Measurements from ENCODE around the gene GAK.
"Not testable (repeated sequence)": the region's sequence is repeated elsewhere in the genome, so short reads cannot be mapped to it uniquely, and the experiment has no call there.

The GAK gene

DNA sequence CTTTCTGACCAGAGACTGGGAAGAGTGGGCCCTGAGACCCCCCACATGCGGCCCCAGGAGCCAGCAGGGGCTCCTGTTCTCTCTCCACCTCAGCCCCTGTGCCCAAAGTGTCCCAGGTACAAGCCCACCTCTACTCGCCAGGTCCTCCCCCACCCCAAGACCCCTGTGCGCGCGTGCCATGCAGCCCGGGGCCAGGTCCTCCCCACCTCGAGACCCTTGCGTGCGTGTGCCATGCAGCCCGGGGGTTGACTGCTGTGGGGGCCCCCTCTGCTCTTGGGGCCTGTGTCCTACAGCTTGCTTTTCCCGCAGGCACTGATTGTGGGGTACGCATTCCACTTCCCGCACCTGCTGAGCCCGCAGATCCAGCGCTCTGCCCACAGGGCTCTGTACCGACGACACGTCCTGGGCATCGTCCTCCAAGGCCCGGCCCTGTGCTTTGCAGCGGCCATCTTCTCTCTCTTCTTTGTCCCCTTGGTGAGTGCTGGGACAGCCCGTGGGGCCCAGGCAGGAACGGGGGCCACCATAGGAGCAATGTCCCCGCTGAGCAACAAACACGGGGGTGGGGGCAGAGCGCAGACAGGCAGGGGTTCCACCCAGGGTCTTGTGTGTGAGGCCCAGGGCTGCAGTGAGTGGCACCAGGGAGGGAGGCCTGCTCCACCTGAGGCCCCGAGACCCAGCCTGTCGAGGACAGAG lies 20.9 kb upstream of the GAK start:
- no peak for DNase-seq (ENCODE audit: low read depth)

GRCh38 chr4:951594-952468 lies 19.7 kb upstream of the GAK start:
- no peak for DNase-seq (ENCODE audit: low read depth)

- no peak for DNase-seq (ENCODE audit: low read depth)
These were observed 19.1 kb upstream of the GAK start for GRCh38 chr4:951186-951585.

GRCh38 chr4:950136-951020 lies 18.3 kb upstream of the GAK start:
- DNase-seq (ENCODE audit: low read depth), result no peak

GRCh38 chr4:949656-950055 lies 17.5 kb upstream of the GAK start:
- DNase-seq (ENCODE audit: low read depth), result no peak

DNA sequence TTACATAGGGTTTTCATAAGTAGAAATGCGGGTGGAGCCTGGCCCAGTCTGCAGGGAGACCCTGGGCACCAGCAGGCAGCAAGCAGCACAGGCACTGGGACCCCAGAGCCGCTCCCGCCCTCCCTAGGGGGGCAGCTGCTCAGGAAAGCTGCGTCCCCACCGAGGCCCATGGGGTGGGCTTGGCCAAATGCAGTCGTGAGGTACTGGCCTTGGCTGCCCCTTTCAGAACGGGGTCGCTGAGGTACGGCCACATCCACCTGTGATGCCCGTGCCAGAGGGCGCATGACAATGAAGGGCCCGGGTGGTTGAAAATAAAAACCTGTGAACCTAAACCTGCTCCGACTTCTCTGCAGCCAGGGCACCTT lies 16.8 kb upstream of the GAK start:
- no peak for DNase-seq (ENCODE audit: low read depth)

GRCh38 chr4:948101-948935 lies 16.2 kb upstream of the GAK start:
- DNase-seq (ENCODE audit: low read depth), result no peak

DNA sequence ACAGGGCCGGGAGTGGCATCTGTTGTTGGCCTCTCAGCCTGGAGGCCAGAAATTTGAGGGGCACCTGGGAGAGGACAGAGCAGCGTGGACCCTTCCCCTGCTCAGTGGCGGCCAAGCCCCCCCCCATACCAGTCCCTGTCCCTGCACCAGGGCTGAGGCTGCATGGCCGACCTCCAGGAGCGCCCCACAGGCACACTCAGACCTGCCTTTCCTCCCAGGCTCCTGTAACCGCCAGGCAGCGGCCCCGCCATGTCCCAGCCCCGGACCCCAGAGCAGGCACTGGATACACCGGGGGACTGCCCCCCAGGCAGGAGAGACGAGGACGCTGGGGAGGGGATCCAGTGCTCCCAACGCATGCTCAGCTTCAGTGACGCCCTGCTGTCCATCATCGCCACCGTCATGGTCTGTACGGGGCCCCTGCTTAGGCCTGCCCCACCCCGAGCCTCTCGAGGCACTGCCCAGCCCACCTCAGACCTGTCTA lies 15.4 kb upstream of the GAK start:
- DNase-seq (ENCODE audit: low read depth), result no peak

- no peak for DNase-seq (ENCODE audit: low read depth)
These were observed 14.7 kb upstream of the GAK start for GRCh38 chr4:946517-947471.

DNA sequence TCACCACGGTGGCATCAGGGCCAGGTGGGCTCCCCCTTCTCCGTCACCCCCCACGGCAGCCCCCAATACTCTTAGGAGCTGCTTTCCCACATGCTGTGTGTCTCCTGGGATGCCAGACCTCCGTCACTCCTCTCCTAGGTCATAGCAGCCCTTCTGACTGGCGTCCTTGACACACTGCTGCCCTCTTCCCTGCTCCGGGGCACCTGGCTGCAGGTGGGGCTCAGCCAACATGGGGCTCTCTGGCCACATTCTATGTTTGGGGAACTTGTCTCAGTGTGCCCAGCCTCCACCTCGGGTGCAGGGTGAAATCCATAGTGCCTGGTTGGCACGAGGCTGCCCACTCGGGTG lies 14.0 kb upstream of the GAK start:
- no peak for DNase-seq (ENCODE audit: low read depth)

- DNase-seq (ENCODE audit: low read depth), result no peak
These were observed 13.4 kb upstream of the GAK start for GRCh38 chr4:945274-946102.

DNA sequence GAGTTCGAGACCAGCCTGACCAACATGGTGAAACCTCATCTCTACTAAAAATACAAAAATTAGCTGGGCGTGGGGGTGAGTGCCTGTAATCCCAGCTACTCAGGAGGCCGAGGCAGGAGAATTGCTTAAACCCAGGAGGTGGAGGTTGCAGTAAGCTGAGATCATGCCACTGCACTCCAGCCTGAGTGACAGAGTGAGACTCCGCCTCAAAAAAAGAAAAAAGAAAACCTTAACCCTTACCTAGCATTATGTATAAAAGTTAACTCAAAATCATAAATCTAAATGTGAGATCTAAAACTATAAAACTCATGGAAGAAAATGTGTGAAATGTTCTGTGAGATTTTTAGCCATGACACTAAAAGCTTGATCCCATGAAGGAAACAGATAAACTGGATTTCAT lies 7.4 kb upstream of the GAK start:
- not testable (repeated sequence) for DNase-seq (ENCODE audit: low read depth)

GRCh38 chr4:932713-933070 lies 576 bp upstream of the GAK start:
- no peak for DNase-seq (ENCODE audit: low read depth)

DNA sequence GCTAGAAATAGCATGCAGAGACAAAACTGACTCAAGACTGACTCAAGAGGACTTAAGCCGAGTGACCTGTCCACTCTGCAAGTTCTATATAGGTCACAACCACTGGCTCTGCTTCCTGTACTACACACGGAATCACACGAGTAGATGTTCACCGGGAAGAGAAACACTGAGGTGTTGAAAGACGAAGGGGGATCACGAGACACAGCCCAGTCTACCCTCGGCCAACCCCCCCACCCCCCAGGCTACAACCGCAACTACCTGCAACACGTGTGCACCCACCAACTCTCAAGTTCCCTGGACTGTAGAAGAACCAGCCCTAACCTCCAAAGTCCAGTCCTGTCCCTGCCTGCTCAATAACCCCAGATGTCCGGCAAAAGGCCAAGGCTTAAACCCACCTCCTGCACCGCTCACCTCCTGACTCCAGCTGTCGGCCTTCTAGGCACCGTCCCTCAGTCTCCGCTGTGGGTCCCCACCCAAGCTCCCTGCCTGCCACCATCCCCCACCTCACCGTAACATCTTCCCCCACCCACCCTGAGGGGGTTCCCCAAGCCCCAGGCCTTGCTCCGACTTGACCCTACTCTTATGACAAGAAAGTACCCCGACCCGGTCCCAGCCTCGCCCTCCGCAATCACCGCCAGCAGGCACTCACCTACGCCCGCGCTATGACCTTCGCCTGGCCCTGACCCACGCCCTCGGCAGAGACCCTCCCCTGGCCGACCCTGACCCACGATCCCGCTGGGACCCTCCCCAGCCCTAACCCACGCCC lies 739 bp downstream of the GAK start:
- DNase-seq (ENCODE audit: low read depth), result no peak

DNA sequence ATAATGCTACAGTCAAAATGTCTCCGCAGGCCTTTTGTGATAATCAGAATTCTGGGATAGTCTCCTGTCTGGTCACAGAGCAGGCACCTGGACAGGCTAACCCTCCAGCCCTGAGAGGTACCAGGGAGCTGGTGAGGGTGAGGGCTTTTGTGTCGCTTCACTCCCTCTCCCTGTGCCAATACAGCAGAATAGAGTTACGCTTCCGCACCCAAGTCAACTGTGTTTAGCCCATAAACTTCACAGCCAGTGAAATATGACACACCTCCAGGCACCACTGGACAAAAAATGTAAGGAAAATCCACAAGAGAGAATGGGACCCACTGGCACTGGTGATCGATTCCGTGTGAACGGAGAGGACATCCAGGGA lies 1.3 kb downstream of the GAK start:
- DNase-seq (ENCODE audit: low read depth), result no peak

DNA sequence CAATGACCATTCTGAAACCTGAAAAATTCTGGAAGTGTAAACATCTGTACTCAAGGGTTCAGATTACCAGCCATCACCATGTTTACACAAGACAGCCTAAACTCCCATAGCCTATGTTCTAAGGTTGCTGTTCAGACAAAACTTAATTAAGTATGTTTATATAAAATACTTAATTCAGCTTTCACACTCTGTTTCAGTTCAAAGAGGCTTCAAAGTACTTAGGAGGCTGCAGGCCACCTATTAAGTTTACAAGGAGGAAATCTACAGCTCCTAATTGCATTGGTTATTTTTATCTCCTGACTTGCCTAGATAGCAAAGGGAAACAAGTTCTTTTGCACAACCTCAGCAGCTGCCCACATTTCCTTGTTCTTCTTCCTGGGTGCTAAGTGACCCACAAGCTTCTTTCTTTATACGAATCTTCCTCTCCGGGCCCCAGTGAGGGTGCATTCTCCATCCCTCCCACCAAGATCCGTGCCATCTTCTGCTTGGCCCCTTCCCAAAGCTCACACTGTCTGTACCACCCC lies 2.0 kb downstream of the GAK start:
- DNase-seq (ENCODE audit: low read depth), result no peak

DNA sequence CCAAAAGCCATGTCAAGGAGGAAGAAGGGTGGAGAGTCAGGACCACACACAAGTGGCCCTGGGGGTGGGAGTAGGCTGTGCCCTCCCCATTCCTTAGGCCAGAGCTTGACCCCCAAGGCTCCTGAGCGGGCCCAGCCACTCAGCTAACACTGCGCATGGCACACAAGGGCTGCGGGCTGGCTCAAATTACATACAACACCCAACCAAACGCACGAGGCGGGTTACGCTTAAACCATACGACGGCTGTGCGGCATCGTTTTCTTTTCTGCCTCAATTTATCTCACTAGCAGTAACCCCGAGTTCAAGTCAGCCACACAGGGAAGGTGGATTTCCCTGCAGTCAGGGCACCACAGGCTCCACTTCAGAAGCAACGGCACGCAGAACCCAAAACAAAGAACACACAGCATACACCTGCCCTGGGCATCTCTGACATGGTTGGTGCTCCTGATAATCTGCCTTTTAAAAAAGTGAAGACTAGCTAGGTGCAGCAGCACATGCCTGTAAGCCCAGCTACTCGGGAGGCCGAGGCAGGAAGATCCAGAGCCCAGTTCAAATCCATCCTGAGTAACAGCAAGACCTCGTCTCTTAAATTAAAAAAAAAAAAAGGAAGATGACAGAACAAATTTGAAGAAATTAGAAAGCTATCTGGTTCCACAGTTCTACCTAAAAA lies 2.9 kb downstream of the GAK start:
- no peak for DNase-seq (ENCODE audit: low read depth)

DNA sequence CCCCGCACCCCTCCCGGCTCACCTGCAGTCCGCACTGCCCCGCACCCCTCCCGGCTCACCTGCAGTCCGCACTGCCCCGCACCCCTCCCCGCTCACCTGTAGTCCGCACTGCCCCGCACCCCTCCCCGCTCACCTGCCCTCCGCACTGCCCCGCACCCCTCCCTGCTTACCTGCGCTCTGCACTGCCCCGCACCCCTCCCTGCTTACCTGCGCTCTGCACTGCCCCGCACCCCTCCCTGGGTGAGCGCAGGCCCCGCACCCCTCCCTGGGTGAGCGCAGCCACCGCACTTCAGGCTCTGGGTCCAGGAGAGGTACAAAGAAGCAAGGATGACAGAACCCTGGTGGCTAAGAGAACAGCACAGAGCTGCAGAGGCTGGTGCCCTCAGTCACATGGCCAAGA lies 4.5 kb downstream of the GAK start:
- DNase-seq (ENCODE audit: low read depth), result not testable (repeated sequence)

Measured in T-helper 22 cell (primary cell).